Stimulated activated CD8-positive, alpha-beta memory T cell treated with anti-CD3 and anti-CD28 coated beads, Interleukin-7, amount 100 ng/mL, for 24 hours (primary cell): Measurements from ENCODE around the gene LRPAP1.
"Not testable (repeated sequence)": the region's sequence is repeated elsewhere in the genome, so short reads cannot be mapped to it uniquely, and the experiment has no call there.

ENCODE experiments used
- DNase-seq: peaks from one replicate; pipeline ENCODE4 v3.0.0-alpha.2; 2020; ENCODE audit warnings: low read depth

The LRPAP1 gene

GRCh38 chr4:3560465-3560864 is 28.2 kb upstream of the LRPAP1 start:
- not testable (repeated sequence) for DNase-seq

- not testable (repeated sequence) for DNase-seq
Measured at GRCh38 chr4:3559381-3560290, 27.4 kb upstream of the LRPAP1 start.

- not testable (repeated sequence) for DNase-seq
Measured at GRCh38 chr4:3558514-3558836, 26.3 kb upstream of the LRPAP1 start.

GRCh38 chr4:3557676-3558513 is 25.7 kb upstream of the LRPAP1 start:
- not testable (repeated sequence) for DNase-seq

- not testable (repeated sequence) for DNase-seq
Measured at GRCh38 chr4:3557088-3557492, 24.9 kb upstream of the LRPAP1 start.

- DNase-seq: not testable (repeated sequence)
Measured at GRCh38 chr4:3556244-3556867, 24.1 kb upstream of the LRPAP1 start.

GRCh38 chr4:3555459-3556070 is 23.3 kb upstream of the LRPAP1 start:
- DNase-seq: not testable (repeated sequence)

- DNase-seq: not testable (repeated sequence)
Measured at GRCh38 chr4:3551366-3551765, 19.1 kb upstream of the LRPAP1 start.

- DNase-seq: not testable (repeated sequence)
Measured at GRCh38 chr4:3550792-3551325, 18.6 kb upstream of the LRPAP1 start.

- not testable (repeated sequence) for DNase-seq
Measured at GRCh38 chr4:3550041-3550440, 17.8 kb upstream of the LRPAP1 start.

GRCh38 chr4:3549694-3550001 is 17.4 kb upstream of the LRPAP1 start:
- not testable (repeated sequence) for DNase-seq

GRCh38 chr4:3548991-3549693 is 16.9 kb upstream of the LRPAP1 start:
- DNase-seq: not testable (repeated sequence)

GRCh38 chr4:3546721-3547120 is 14.5 kb upstream of the LRPAP1 start:
- not testable (repeated sequence) for DNase-seq

GRCh38 chr4:3545351-3545750 is 13.1 kb upstream of the LRPAP1 start:
- not testable (repeated sequence) for DNase-seq

GRCh38 chr4:3544259-3545025 is 12.2 kb upstream of the LRPAP1 start:
- not testable (repeated sequence) for DNase-seq

GRCh38 chr4:3543415-3543814 is 11.2 kb upstream of the LRPAP1 start:
- DNase-seq: not testable (repeated sequence)

- not testable (repeated sequence) for DNase-seq
Measured at GRCh38 chr4:3538906-3539305, 6.7 kb upstream of the LRPAP1 start.

- DNase-seq: not testable (repeated sequence)
Measured at GRCh38 chr4:3535812-3536211, 3.6 kb upstream of the LRPAP1 start.

- DNase-seq: no peak
Measured at GRCh38 chr4:3533423-3533820, 1.2 kb upstream of the LRPAP1 start.

- no peak for DNase-seq
Measured at GRCh38 chr4:3532751-3533422, 665 bp upstream of the LRPAP1 start.
